Lower lobe of right lung (tissue), 2 donors: Measurements from ENCODE around the gene MGAT5. TPM values are rescaled to one million over a fixed set of nuclear protein-coding genes. Genes with fewer than 3 reads are reported as not detected.

Source experiments
- ATAC-seq, 2 donors: fragments of 200-7000 bp; cut with Tn5 transposase; one replicate each; pipeline ENCODE4 v1.9.1; 2020 to 2022; ENCODE audit warnings: mild to moderate bottlenecking in 2 of 2, moderate library complexity in 2 of 2
- DNase-seq: peaks from one replicate; pipeline ENCODE4 v3.0.0-alpha.2; 2020
- H3K27ac ChIP-seq: fragments of 200-600 bp; one replicate; pipeline ENCODE4 v1.8.0; 2022
- H3K27me3 ChIP-seq: fragments of 200-600 bp; one replicate; pipeline ENCODE4 v1.8.0; 2022; ENCODE audit warnings: low read depth
- H3K36me3 ChIP-seq: fragments of 200-600 bp; one replicate; pipeline ENCODE4 v1.8.0; 2022; ENCODE audit warnings: mild to moderate bottlenecking
- H3K4me1 ChIP-seq: fragments of 200-600 bp; one replicate; pipeline ENCODE4 v1.8.0; 2022
- H3K4me3 ChIP-seq: fragments of 200-600 bp; one replicate; pipeline ENCODE4 v1.8.0; 2022; ENCODE audit warnings: mild to moderate bottlenecking
- H3K9me3 ChIP-seq: fragments of 200-600 bp; one replicate; pipeline ENCODE4 v1.8.0; 2022
- CTCF ChIP-seq: fragments of 200-600 bp; IDR thresholded peaks from one replicate; pipeline ENCODE4 v1.8.0; 2022; ENCODE audit warnings: antibody characterized with exemption, mild to moderate bottlenecking
- intact Hi-C: fragments of 100-400 bp; cut with DNase I; formaldehyde crosslinking; loops from one replicate; pipeline ENCODE4 v1.11.0; 2022
- total RNA-seq: library from RNA; stranded (reverse); fragmentation: NEBNext Ultra II Directional; extraction: Animal tissue kit (Norgen Biotek cat#: 25700); gene quantifications from one replicate; pipeline ENCODE4 v1.2.1, GENCODE V29; 2021
- donor health status: DM: no; HTN: yes; CAD: no; lungs with severe emphysema.

The MGAT5 gene
- total RNA-seq, 1 donor from 2014 or later = 61.7 TPM

- ATAC-seq (no peak), DNase-seq (no peak)
- H3K4me3 ChIP-seq = no peak overlapping the region
- no peaks in the 10 kb centered on the region for H3K4me1 ChIP-seq
- H3K27me3 ChIP-seq = no peaks in the 10 kb centered on the region
- H3K27ac ChIP-seq = no peak overlapping the region
- peaks cover 24% of the 10 kb centered on the region for H3K36me3 ChIP-seq
- intact Hi-C loops = no loop called here
- no peaks in the 10 kb centered on the region for H3K9me3 ChIP-seq
- TF ChIP-seq CTCF = no peak
These were observed 192.1 kb downstream of the MGAT5 start for GRCh38 chr2:134445985-134446382.

DNA sequence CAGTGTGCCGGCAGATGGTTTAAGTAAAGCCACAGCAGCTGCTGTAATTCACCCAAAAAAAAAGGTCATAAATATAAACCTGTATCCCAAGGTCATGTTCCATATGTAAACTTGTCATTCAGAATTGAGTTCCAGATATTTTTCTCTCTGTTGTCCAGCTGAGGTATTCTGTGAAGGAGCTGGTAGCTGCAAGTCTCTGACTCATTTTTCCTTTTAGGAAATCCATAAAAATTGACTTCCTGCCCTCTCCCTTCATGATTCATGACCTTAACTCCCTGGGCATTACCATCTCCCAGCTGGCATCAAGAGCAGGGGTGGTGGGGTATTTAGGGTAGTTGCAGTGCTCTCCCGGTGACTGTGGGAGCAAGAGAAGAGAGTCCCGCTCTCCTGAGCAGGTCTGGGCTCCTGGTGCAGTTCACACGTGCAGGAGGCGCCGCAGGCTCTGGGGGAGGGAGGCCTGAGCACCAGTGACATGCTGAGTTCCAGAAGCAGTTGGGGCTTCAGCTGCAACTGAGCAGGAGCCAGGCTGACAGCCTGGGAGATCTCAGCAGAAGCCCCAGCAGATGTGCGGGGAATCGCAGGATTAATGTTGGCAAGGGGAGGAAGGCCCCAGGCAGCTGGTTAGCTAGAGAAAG lies 192.6 kb downstream of the MGAT5 start:
- no peak for ATAC-seq
- no peaks in the 10 kb centered on the region for H3K27me3 ChIP-seq
- no peak for TF ChIP-seq CTCF
- peaks cover 24% of the 10 kb centered on the region for H3K36me3 ChIP-seq
- no peak overlapping the region for H3K4me3 ChIP-seq
- no peaks in the 10 kb centered on the region for H3K9me3 ChIP-seq
- no peaks in the 10 kb centered on the region for H3K4me1 ChIP-seq
- intact Hi-C loops = no loop called here
- no peak overlapping the region for H3K27ac ChIP-seq
- no peak for DNase-seq

DNA sequence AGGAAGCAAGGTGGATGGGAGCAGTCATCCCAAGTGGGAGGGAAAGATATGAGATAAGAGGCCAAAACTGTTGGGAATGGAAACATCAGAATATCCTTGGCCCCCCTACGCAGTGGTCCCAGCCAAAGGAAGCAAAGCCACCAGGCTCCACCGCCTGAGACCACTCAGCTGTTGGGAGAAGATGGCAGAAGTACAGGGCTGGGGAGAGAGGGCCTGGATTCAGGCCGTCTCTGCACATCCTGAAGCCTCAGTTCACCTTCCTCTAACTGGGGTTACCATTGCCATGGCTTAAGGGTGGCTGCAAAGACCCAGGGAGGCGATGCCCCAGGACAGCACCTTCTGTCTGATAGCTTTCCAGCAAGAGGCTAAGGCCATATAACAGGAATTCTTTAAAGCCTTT lies 193.8 kb downstream of the MGAT5 start:
- DNase-seq = no peak
- Histone ChIP-seq H3K9me3 (no peaks in the 10 kb centered on the region), H3K27ac (no peak overlapping the region), H3K4me3 (no peak overlapping the region), H3K27me3 (no peaks in the 10 kb centered on the region), H3K36me3 (peaks cover 24% of the 10 kb centered on the region), H3K4me1 (no peaks in the 10 kb centered on the region)
- intact Hi-C loops = no loop called here
- no peak for TF ChIP-seq CTCF
- ATAC-seq = no peak

GRCh38 chr2:134448650-134449049 lies 194.8 kb downstream of the MGAT5 start:
- ATAC-seq = no peak
- Histone ChIP-seq H3K27ac (no peak overlapping the region), H3K27me3 (no peaks in the 10 kb centered on the region), H3K9me3 (no peaks in the 10 kb centered on the region), H3K4me1 (no peaks in the 10 kb centered on the region), H3K4me3 (no peak overlapping the region), H3K36me3 (peaks cover 22% of the 10 kb centered on the region)
- DNase-seq = no peak
- no peak for TF ChIP-seq CTCF
- intact Hi-C loops = no loop called here

DNA sequence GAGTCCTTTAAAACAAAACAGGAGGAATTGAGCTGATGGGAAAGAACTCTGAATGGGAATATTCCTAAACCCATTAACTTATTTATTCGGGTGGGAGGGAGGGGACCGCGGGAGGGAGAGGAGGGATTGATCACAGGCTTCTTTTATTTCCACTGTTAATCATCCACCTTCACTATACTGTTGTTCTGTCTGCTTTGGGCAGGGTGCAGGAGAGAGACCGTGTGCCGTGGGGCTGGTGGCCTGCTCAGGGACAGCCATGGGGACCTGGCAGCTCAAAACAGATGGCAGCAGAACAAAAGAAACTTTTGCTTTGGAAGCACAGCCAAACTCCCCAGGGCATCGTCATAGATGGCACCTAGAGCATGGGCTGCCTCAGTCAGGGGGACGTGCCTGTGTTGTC lies 195.3 kb downstream of the MGAT5 start:
- Histone ChIP-seq H3K27me3 (no peaks in the 10 kb centered on the region), H3K36me3 (peaks cover 19% of the 10 kb centered on the region), H3K27ac (no peak overlapping the region), H3K4me1 (no peaks in the 10 kb centered on the region), H3K4me3 (no peak overlapping the region), H3K9me3 (no peaks in the 10 kb centered on the region)
- no peak for DNase-seq
- TF ChIP-seq CTCF = no peak
- intact Hi-C loops = no loop called here
- no peak for ATAC-seq
